Measurements from ENCODE around the gene BMP2K. TPM values are rescaled to one million over a fixed set of nuclear protein-coding genes. Genes with fewer than 3 reads are reported as not detected.

Gene BMP2K
- total RNA-seq, 1 donor from 2014 or later = 45.6 TPM

DNA sequence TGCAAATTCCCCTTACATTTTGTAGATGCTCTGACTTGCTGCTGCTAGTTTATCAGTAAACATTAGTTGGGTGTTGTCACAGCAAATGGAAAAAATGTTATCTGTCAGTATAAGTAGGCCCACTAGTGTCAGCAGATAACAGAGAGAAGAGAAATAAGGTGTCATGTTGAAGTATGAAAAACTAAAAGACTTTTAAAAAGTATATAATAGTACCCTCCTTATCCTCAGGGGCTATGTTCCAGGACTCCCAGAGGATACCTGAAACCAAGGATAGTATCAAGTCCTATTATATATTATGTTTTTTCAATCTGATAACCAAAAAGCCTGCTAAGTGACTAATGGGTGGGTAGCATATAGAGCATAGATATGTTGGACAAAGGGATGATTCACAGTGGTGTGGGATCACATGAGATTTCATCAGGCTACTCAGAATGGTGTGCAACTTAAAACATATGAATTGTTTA is 11.6 kb upstream of the BMP2K start:
- Histone ChIP-seq H3K27me3 (no peaks in the 10 kb centered on the region), H3K4me3 (no peak overlapping the region), H3K9me3 (no peaks in the 10 kb centered on the region), H3K36me3 (no peaks in the 10 kb centered on the region), H3K27ac (no peak overlapping the region), H3K4me1 (peaks cover 8% of the 10 kb centered on the region)
- intact Hi-C loops (cut with DNase I) = no loop called here
- ATAC-seq (no peak), DNase-seq (no peak)
- TF ChIP-seq, protein P1, sequence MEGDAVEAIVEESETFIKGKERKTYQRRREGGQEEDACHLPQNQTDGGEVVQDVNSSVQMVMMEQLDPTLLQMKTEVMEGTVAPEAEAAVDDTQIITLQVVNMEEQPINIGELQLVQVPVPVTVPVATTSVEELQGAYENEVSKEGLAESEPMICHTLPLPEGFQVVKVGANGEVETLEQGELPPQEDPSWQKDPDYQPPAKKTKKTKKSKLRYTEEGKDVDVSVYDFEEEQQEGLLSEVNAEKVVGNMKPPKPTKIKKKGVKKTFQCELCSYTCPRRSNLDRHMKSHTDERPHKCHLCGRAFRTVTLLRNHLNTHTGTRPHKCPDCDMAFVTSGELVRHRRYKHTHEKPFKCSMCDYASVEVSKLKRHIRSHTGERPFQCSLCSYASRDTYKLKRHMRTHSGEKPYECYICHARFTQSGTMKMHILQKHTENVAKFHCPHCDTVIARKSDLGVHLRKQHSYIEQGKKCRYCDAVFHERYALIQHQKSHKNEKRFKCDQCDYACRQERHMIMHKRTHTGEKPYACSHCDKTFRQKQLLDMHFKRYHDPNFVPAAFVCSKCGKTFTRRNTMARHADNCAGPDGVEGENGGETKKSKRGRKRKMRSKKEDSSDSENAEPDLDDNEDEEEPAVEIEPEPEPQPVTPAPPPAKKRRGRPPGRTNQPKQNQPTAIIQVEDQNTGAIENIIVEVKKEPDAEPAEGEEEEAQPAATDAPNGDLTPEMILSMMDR (IDR thresholded peaks at IDR 0.05) = no peak

DNA sequence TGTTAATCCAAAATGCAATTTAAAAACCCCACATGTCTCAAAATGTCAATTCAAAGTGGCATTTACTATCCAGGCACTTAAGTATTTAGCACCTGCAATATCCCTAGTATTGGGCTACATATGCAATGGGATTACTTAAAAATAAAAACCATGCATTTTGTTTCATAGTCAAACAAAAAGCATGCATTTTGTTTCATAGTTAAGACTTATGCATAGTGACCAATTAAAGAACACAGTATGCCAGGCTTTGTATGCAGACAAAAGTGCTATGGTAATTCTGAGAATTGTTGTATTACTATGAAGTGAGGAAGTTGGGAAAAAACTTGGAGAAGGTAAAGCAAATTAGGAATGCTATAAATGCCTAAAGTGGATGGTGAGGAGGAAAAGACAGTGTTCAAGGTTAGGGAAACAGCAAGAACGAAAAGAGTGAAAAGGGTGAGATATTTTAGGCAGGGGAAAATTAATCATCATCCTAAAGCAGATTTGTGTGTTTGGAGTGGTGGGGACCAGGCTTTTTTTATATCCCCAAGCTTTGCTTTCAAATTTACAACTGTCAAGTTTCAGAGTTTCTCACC is 10.6 kb upstream of the BMP2K start:
- no peak for DNase-seq
- TF ChIP-seq, protein P1 (IDR thresholded peaks at IDR 0.05) = no peak
- ATAC-seq = no peak
- no peaks in the 10 kb centered on the region for H3K27me3 ChIP-seq
- H3K4me3 ChIP-seq = no peak overlapping the region
- H3K36me3 ChIP-seq = no peaks in the 10 kb centered on the region
- intact Hi-C loops (cut with DNase I) = no loop called here
- H3K4me1 ChIP-seq = peaks cover 8% of the 10 kb centered on the region
- no peak overlapping the region for H3K27ac ChIP-seq
- H3K9me3 ChIP-seq = no peaks in the 10 kb centered on the region

DNA sequence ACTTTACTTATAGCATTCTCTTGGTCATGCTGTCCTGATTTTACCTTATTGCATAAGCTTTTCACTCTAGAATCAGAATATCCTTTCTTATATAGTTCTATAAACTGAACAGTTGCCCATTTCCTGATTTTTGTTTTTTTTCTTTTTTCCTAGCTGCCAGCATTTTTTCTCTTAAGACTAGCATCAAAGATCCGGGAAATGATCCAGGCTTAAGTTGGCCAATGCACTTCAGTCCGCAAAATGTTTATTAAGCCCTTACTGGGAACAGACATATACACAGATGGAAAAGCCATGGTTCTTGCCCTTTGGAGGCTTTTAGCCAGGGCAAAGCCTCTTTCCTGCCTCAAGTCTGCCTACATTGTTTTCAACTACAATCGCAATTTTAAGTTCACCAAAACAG is 10.1 kb upstream of the BMP2K start:
- H3K4me3 ChIP-seq = no peak overlapping the region
- ATAC-seq (no peak), DNase-seq (no peak)
- TF ChIP-seq, protein P1 (IDR thresholded peaks at IDR 0.05) = no peak
- intact Hi-C loops (cut with DNase I) = no loop called here
- H3K27me3 ChIP-seq = no peaks in the 10 kb centered on the region
- H3K4me1 ChIP-seq = peaks cover 8% of the 10 kb centered on the region
- H3K27ac ChIP-seq = no peak overlapping the region
- no peaks in the 10 kb centered on the region for H3K36me3 ChIP-seq
- no peaks in the 10 kb centered on the region for H3K9me3 ChIP-seq

DNA sequence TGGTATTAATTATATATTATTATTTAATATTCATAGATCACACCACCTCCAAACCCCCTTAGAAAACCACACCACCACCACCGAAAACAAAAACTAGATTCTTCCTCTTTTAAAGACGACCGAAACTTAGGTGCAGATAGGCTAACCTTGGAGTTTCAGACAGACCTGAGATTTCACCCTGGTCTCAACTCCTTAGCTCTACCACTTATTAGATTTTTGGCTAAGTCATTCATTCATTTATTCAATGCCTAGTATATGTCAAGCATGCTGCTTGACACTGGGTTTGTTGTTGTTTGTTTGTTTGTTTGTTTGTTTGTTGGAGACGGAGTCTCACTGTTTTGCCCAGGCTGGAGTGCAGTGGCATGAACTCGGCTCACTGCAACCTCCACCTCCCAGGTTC is 9.5 kb upstream of the BMP2K start:
- TF ChIP-seq, protein P1 (IDR thresholded peaks at IDR 0.05) = no peak
- H3K4me3 ChIP-seq = no peak overlapping the region
- no peak for ATAC-seq
- peaks cover 8% of the 10 kb centered on the region for H3K4me1 ChIP-seq
- no peaks in the 10 kb centered on the region for H3K9me3 ChIP-seq
- no peak overlapping the region for H3K27ac ChIP-seq
- intact Hi-C loops (cut with DNase I) = no loop called here
- DNase-seq = no peak
- H3K27me3 ChIP-seq = no peaks in the 10 kb centered on the region
- no peaks in the 10 kb centered on the region for H3K36me3 ChIP-seq

DNA sequence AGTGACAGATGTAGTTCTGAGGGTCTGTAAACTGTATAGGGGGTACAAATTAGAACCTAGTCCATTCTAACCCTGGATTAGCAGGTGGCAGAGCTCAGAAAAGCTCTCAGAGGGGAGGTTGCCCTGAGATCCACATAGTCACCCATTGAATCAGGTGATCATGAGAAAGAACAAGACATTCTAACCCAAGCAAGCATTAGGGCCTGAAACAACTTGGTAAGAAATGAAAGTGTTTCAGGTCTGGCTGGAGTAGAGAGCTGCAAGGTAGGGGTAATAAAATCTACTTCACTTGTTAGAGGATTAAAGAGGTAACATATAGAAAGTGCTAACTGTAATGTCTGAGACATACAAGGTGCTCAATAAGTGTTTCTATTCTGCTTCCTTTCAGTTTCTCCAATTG is 8.8 kb upstream of the BMP2K start:
- TF ChIP-seq, protein P1 (IDR thresholded peaks at IDR 0.05) = no peak
- intact Hi-C loops (cut with DNase I) = no loop called here
- Histone ChIP-seq H3K27ac (no peak overlapping the region), H3K27me3 (no peaks in the 10 kb centered on the region), H3K4me1 (peaks cover 8% of the 10 kb centered on the region), H3K4me3 (no peak overlapping the region), H3K36me3 (no peaks in the 10 kb centered on the region), H3K9me3 (no peaks in the 10 kb centered on the region)
- DNase-seq = no peak
- no peak for ATAC-seq
